H1 (cell line): ENCODE measurements around the gene RASGRP3.

Experiments used
- CTCF ChIP-seq, 3 experiments: IDR thresholded peaks; 1 replicate in 2 of 3; 2 replicates in 1 of 3; pipeline versions ENCODE4 v1.5.1 to v1.6.1; 2011; ENCODE audit warnings: low read length in 3 of 3, mild to moderate bottlenecking in 3 of 3, inconsistent platforms in 2 of 3, low read depth in 1 of 3, moderate library complexity in 1 of 3; ENCODE audit not compliant: insufficient read depth in 1 of 3; ENCODE audit errors: control extremely low read depth in 1 of 3
- HDAC6 ChIP-seq: IDR thresholded peaks from one replicate; pipeline ENCODE4 v1.7.1; 2012; ENCODE audit warnings: low read depth, mild to moderate bottlenecking, inconsistent platforms, low read length, moderate library complexity
- PHF8 ChIP-seq: fragments of 200-600 bp; sonication (generic); conservative IDR thresholded peaks from 2 replicates; pipeline ENCODE4 v1.7.1; 2012; ENCODE audit warnings: low read depth, mild to moderate bottlenecking, inconsistent platforms, low read length, moderate library complexity
- POLR2AphosphoS5 ChIP-seq: IDR thresholded peaks from 2 replicates; pipeline ENCODE4 v1.6.1; 2011; ENCODE audit warnings: low read depth, low read length
- TAF1 ChIP-seq: IDR thresholded peaks from 2 replicates; pipeline ENCODE4 v1.6.1; 2011; ENCODE audit warnings: mild to moderate bottlenecking, low read depth, low read length

GRCh38 chr2:33494877-33495641, 18.6 kb downstream of the RASGRP3 start:
- TF ChIP-seq POLR2AphosphoS5 (no peak), HDAC6 (no peak), CTCF (IDR thresholded peaks at IDR 0.05; ENCODE audit: control extremely low read depth in 1 of 3, insufficient read depth in 1 of 3, low read depth in 1 of 3, low read length in 3 of 3) (no peak), TAF1 (no peak), PHF8 (no peak)
